Sigmoid colon (tissue), 4 donors: ENCODE results near the gene SMCHD1.

Experiments
- POLR2A ChIP-seq, 2 donors: fragments of 450-650 bp; IDR thresholded peaks; one replicate each; pipeline ENCODE4 v1.6.1; 2016; ENCODE audit warnings: antibody characterized with exemption in 2 of 2, mild to moderate bottlenecking in 2 of 2, moderate library complexity in 2 of 2
- POLR2AphosphoS5 ChIP-seq, 4 donors: sonication (generic); formaldehyde crosslinking; IDR thresholded peaks; one replicate each; pipeline ENCODE4 v1.6.1; 2017; ENCODE audit warnings: antibody characterized with exemption in 4 of 4
- TF ChIP-seq, protein P1 (sequence below), 4 experiments: fragments of 450-650 bp in 3 of 4; fragments of 200-600 bp in 1 of 4; IDR thresholded peaks; one replicate each; pipeline ENCODE4 v1.5.1; 2016 to 2019; ENCODE audit warnings: antibody characterized with exemption in 4 of 4, mild to moderate bottlenecking in 3 of 4, moderate library complexity in 2 of 4

- TF ChIP-seq, protein P1, sequence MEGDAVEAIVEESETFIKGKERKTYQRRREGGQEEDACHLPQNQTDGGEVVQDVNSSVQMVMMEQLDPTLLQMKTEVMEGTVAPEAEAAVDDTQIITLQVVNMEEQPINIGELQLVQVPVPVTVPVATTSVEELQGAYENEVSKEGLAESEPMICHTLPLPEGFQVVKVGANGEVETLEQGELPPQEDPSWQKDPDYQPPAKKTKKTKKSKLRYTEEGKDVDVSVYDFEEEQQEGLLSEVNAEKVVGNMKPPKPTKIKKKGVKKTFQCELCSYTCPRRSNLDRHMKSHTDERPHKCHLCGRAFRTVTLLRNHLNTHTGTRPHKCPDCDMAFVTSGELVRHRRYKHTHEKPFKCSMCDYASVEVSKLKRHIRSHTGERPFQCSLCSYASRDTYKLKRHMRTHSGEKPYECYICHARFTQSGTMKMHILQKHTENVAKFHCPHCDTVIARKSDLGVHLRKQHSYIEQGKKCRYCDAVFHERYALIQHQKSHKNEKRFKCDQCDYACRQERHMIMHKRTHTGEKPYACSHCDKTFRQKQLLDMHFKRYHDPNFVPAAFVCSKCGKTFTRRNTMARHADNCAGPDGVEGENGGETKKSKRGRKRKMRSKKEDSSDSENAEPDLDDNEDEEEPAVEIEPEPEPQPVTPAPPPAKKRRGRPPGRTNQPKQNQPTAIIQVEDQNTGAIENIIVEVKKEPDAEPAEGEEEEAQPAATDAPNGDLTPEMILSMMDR (IDR thresholded peaks at IDR 0.05), result no peak
- no peak for TF ChIP-seq POLR2A (IDR thresholded peaks at IDR 0.05)
- TF ChIP-seq POLR2AphosphoS5 (IDR thresholded peaks at IDR 0.05), result no peak
Measured at GRCh38 chr18:2776601-2777000, 121.1 kb downstream of the SMCHD1 start.
